AG09309 (cell line): ENCODE results near the gene SLC37A1.

Experiments
- DNase-seq: peaks from one replicate; pipeline ENCODE4 v3.0.0-alpha.2; 2010; ENCODE audit warnings: low read depth
- H3K4me3 ChIP-seq: 2 replicates; pipeline ENCODE4 v1.5.1; 2011; ENCODE audit warnings: mild to moderate bottlenecking, low read depth, low read length, moderate library complexity; ENCODE audit not compliant: control insufficient read depth
- TF ChIP-seq, protein P1 (sequence below): IDR thresholded peaks from 2 replicates; pipeline ENCODE4 v1.5.1; 2011; ENCODE audit warnings: mild to moderate bottlenecking, low read depth, low read length, inconsistent platforms; ENCODE audit not compliant: insufficient read depth, control insufficient read depth; ENCODE audit errors: missing control alignments

SLC37A1 gene

GRCh38 chr21:42597487-42598158, 84.0 kb downstream of the SLC37A1 start:
- TF ChIP-seq, protein P1, sequence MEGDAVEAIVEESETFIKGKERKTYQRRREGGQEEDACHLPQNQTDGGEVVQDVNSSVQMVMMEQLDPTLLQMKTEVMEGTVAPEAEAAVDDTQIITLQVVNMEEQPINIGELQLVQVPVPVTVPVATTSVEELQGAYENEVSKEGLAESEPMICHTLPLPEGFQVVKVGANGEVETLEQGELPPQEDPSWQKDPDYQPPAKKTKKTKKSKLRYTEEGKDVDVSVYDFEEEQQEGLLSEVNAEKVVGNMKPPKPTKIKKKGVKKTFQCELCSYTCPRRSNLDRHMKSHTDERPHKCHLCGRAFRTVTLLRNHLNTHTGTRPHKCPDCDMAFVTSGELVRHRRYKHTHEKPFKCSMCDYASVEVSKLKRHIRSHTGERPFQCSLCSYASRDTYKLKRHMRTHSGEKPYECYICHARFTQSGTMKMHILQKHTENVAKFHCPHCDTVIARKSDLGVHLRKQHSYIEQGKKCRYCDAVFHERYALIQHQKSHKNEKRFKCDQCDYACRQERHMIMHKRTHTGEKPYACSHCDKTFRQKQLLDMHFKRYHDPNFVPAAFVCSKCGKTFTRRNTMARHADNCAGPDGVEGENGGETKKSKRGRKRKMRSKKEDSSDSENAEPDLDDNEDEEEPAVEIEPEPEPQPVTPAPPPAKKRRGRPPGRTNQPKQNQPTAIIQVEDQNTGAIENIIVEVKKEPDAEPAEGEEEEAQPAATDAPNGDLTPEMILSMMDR = no peak
- no peak overlapping the region for H3K4me3 ChIP-seq

DNA sequence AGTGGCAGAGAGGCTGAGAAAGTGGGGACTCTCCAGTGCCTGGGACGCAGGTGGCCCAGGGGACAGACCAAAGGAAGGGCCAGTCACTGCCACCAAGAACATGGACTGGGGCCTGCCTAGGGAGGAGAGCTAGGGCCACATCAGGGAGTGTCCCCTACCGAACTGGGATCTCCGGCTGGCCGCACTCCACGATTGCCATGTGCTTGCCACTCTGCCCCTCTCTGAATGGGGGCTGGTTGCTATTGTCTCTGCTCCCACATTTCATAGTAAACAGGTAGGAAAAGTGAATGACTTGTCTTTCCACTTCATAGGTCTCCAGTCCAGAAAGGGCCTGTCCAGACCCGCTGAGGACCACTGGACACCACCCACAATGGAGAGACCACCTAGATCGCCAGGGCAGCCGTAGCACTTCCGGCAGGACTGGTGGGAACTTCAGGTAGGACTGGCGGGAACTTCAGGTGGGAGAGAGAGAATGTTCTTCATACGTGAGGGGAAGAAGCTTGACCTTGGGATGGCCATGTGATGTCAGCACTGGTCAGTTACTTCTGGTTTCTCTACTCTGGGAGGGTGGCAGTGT, 84.6 kb downstream of the SLC37A1 start:
- H3K4me3 ChIP-seq = no peak overlapping the region
- no peak for DNase-seq
- TF ChIP-seq, protein P1 = no peak

More at GRCh38 chr21:42597487-42598158, 84.0 kb downstream of the SLC37A1 start:
- DNase-seq = no peak

- no peak for DNase-seq
- TF ChIP-seq, protein P1 = no peak
- H3K4me3 ChIP-seq = no peak overlapping the region
Observed at GRCh38 chr21:42599486-42599885, 85.8 kb downstream of the SLC37A1 start.

- H3K4me3 ChIP-seq = no peak overlapping the region
- TF ChIP-seq, protein P1 = no peak
- no peak for DNase-seq
Observed at GRCh38 chr21:42599962-42600361, 86.3 kb downstream of the SLC37A1 start.

GRCh38 chr21:42601656-42602055, 88.0 kb downstream of the SLC37A1 start:
- DNase-seq = no peak
- H3K4me3 ChIP-seq = no peak overlapping the region
- TF ChIP-seq, protein P1 = no peak

- TF ChIP-seq, protein P1 = no peak
- H3K4me3 ChIP-seq = no peak overlapping the region
- no peak for DNase-seq
Observed at GRCh38 chr21:42607102-42607501, 93.5 kb downstream of the SLC37A1 start.
